NT2/D1 (cell line): ENCODE measurements around the gene GNG3.
"Not testable (repeated sequence)": the region's sequence is repeated elsewhere in the genome, so short reads cannot be mapped to it uniquely, and the experiment has no call there.

Experiments
- DNase-seq: peaks from one replicate; pipeline ENCODE4 v3.0.0-alpha.2; 2011; ENCODE audit warnings: low read depth, low spot score
- H3K27me3 ChIP-seq: 2 replicates; pipeline ENCODE4 v1.6.0; 2011; ENCODE audit warnings: mild to moderate bottlenecking; ENCODE audit not compliant: insufficient read length, insufficient read depth
- H3K36me3 ChIP-seq: 2 replicates; pipeline ENCODE4 v1.6.1; 2011; ENCODE audit warnings: mild to moderate bottlenecking, low read length, mixed read lengths; ENCODE audit not compliant: insufficient read depth, insufficient read length
- H3K4me1 ChIP-seq: 2 replicates; pipeline ENCODE4 v1.5.1; 2011; ENCODE audit not compliant: insufficient read depth, insufficient read length
- H3K4me3 ChIP-seq: 2 replicates; pipeline ENCODE4 v1.5.1; 2011; ENCODE audit warnings: low read depth; ENCODE audit not compliant: insufficient read length
- H3K9ac ChIP-seq: 2 replicates; pipeline ENCODE4 v1.6.0; 2011; ENCODE audit warnings: low read depth; ENCODE audit not compliant: insufficient read length
- H3K9me3 ChIP-seq: 2 replicates; pipeline ENCODE4 v1.5.1; 2011; ENCODE audit warnings: mild to moderate bottlenecking, low read length; ENCODE audit not compliant: insufficient read depth
- SUZ12 ChIP-seq: IDR thresholded peaks from 2 replicates; pipeline ENCODE4 v1.6.1; 2011; ENCODE audit not compliant: insufficient read length, insufficient read depth; ENCODE audit errors: extremely low read depth
- YY1 ChIP-seq: IDR thresholded peaks from 2 replicates; pipeline ENCODE4 v1.6.1; 2011; ENCODE audit not compliant: insufficient read length, insufficient read depth
- ZNF274 ChIP-seq: IDR thresholded peaks from 2 replicates; pipeline ENCODE4 v1.6.1; 2011; ENCODE audit warnings: mild to moderate bottlenecking, low read depth, low read length

The GNG3 gene

GRCh38 chr11:62669420-62670161 is 37.9 kb upstream of the GNG3 start:
- H3K9ac ChIP-seq: no peak overlapping the region
- peaks cover 2% of the 10 kb centered on the region for H3K4me1 ChIP-seq
- DNase-seq: no peak
- H3K36me3 ChIP-seq: peaks cover 59% of the 10 kb centered on the region
- no peak for TF ChIP-seq SUZ12
- no peaks in the 10 kb centered on the region for H3K27me3 ChIP-seq
- no peaks in the 10 kb centered on the region for H3K9me3 ChIP-seq
- H3K4me3 ChIP-seq: no peak overlapping the region

GRCh38 chr11:62671236-62671607 is 36.3 kb upstream of the GNG3 start:
- DNase-seq: no peak
- no peak for TF ChIP-seq YY1
- no peak for TF ChIP-seq ZNF274
- no peak for TF ChIP-seq SUZ12

GRCh38 chr11:62671608-62672389 is 35.7 kb upstream of the GNG3 start, which contains the start of the genes LBHD1 and UQCC3:
TSS of gene LBHD1 (minus strand) at chr11:62672267. CDS start at chr11:62670031, 2,236 bp downstream.
TSS of gene UQCC3 (plus strand) at chr11:62671673. CDS start at chr11:62671746, 73 bp downstream.
- peak within 1 kb of the TSS; percentile 68 for H3K4me3 ChIP-seq
- H3K36me3 ChIP-seq: peaks cover 55% of the 10 kb centered on the region
- TF ChIP-seq YY1 (no peak), ZNF274 (no peak), SUZ12 (no peak)
- no peaks in the 10 kb centered on the region for H3K27me3 ChIP-seq
- DNase-seq: peak; percentile 89
- peaks cover 2% of the 10 kb centered on the region for H3K4me1 ChIP-seq
- H3K9ac ChIP-seq: peak within 1 kb of the TSS; percentile 98
- no peaks in the 10 kb centered on the region for H3K9me3 ChIP-seq

More at GRCh38 chr11:62671236-62671607, 36.3 kb upstream of the GNG3 start:
- H3K4me3 ChIP-seq: peak overlapping the region; percentile 68
- H3K9ac ChIP-seq: peak overlapping the region; percentile 98
- peaks cover 2% of the 10 kb centered on the region for H3K4me1 ChIP-seq
- no peaks in the 10 kb centered on the region for H3K9me3 ChIP-seq
- H3K36me3 ChIP-seq: peaks cover 56% of the 10 kb centered on the region
- H3K27me3 ChIP-seq: no peaks in the 10 kb centered on the region

- DNase-seq: no peak
- H3K27me3 ChIP-seq: no peaks in the 10 kb centered on the region
- H3K9ac ChIP-seq: peak overlapping the region; percentile 98
- no peaks in the 10 kb centered on the region for H3K9me3 ChIP-seq
- no peak overlapping the region for H3K4me3 ChIP-seq
- H3K4me1 ChIP-seq: peaks cover 5% of the 10 kb centered on the region
- H3K36me3 ChIP-seq: peaks cover 57% of the 10 kb centered on the region
- TF ChIP-seq SUZ12 (no peak), YY1 (no peak), ZNF274 (no peak)
Observed at GRCh38 chr11:62673196-62673525, 34.3 kb upstream of the GNG3 start.

GRCh38 chr11:62675415-62675814 is 32.1 kb upstream of the GNG3 start:
- not testable (repeated sequence) for H3K9me3 ChIP-seq, H3K4me3 ChIP-seq, DNase-seq, H3K4me1 ChIP-seq, H3K9ac ChIP-seq, H3K27me3 ChIP-seq
- peaks cover 48% of the 10 kb centered on the region for H3K36me3 ChIP-seq

- Histone ChIP-seq H3K9ac (no peak overlapping the region), H3K4me1 (peaks cover 5% of the 10 kb centered on the region), H3K36me3 (peaks cover 48% of the 10 kb centered on the region), H3K4me3 (no peak overlapping the region), H3K27me3 (no peaks in the 10 kb centered on the region), H3K9me3 (no peaks in the 10 kb centered on the region)
- DNase-seq: no peak
- TF ChIP-seq ZNF274: no peak
- no peak for TF ChIP-seq YY1
Observed at GRCh38 chr11:62676698-62677097, 30.8 kb upstream of the GNG3 start.

GRCh38 chr11:62677156-62677555 is 30.3 kb upstream of the GNG3 start:
- DNase-seq: no peak
- Histone ChIP-seq H3K4me3 (no peak overlapping the region), H3K27me3 (no peaks in the 10 kb centered on the region), H3K36me3 (peaks cover 48% of the 10 kb centered on the region), H3K9ac (peak overlapping the region; percentile 23), H3K9me3 (no peaks in the 10 kb centered on the region), H3K4me1 (peaks cover 5% of the 10 kb centered on the region)
- TF ChIP-seq ZNF274: no peak
- TF ChIP-seq YY1: no peak
- no peak for TF ChIP-seq SUZ12
